Measurements from ENCODE around the gene CR1L.
"Not testable (repeated sequence)": the region's sequence is repeated elsewhere in the genome, so short reads cannot be mapped to it uniquely, and the experiment has no call there.

Gene CR1L

GRCh38 chr1:207702317-207702716 is 57.4 kb downstream of the CR1L start:
- no peaks in the 10 kb centered on the region for H3K4me1 ChIP-seq
- H3K9ac ChIP-seq, result no peak overlapping the region
- no peak overlapping the region for H3K4me3 ChIP-seq (ENCODE audit: low read depth, low read length)
- H3K4me2 ChIP-seq (ENCODE audit: low read length), result no peak overlapping the region
- no peaks in the 10 kb centered on the region for H3K27me3 ChIP-seq (ENCODE audit: control insufficient read depth, insufficient read depth, low read length)
- TF ChIP-seq CTCF (IDR thresholded peaks at IDR 0.05), result no peak
- no peaks in the 10 kb centered on the region for H3K36me3 ChIP-seq (ENCODE audit: control insufficient read depth, insufficient read depth, low read length)
- no peaks in the 10 kb centered on the region for H3K79me2 ChIP-seq
- no peaks in the 10 kb centered on the region for H3K9me3 ChIP-seq (ENCODE audit: control insufficient read depth, low read length)
- H2AFZ ChIP-seq, result no peak overlapping the region
- H3K27ac ChIP-seq, result no peak overlapping the region

GRCh38 chr1:207703712-207704111 is 58.8 kb downstream of the CR1L start:
- no peak overlapping the region for H3K4me3 ChIP-seq (ENCODE audit: low read depth, low read length)

GRCh38 chr1:207708004-207708403 is 63.1 kb downstream of the CR1L start:
- not testable (repeated sequence) for H3K4me2 ChIP-seq (ENCODE audit: low read length); H3K27ac ChIP-seq; H3K79me2 ChIP-seq; H3K27me3 ChIP-seq (ENCODE audit: control insufficient read depth, insufficient read depth, low read length); H3K4me3 ChIP-seq (ENCODE audit: low read depth, low read length); H3K36me3 ChIP-seq (ENCODE audit: control insufficient read depth, insufficient read depth, low read length); H3K4me1 ChIP-seq; H2AFZ ChIP-seq; H3K9me3 ChIP-seq (ENCODE audit: control insufficient read depth, low read length); H3K9ac ChIP-seq

More at GRCh38 chr1:207703712-207704111, 58.8 kb downstream of the CR1L start:
- no peaks in the 10 kb centered on the region for H3K79me2 ChIP-seq
- H2AFZ ChIP-seq, result no peak overlapping the region
- H3K27me3 ChIP-seq (ENCODE audit: control insufficient read depth, insufficient read depth, low read length), result no peaks in the 10 kb centered on the region
- no peaks in the 10 kb centered on the region for H3K4me1 ChIP-seq
- no peak overlapping the region for H3K4me2 ChIP-seq (ENCODE audit: low read length)
- H3K9me3 ChIP-seq (ENCODE audit: control insufficient read depth, low read length), result no peaks in the 10 kb centered on the region
- TF ChIP-seq CTCF (IDR thresholded peaks at IDR 0.05), result no peak
- no peak overlapping the region for H3K9ac ChIP-seq
- H3K36me3 ChIP-seq (ENCODE audit: control insufficient read depth, insufficient read depth, low read length), result no peaks in the 10 kb centered on the region
- no peak overlapping the region for H3K27ac ChIP-seq

- no peak overlapping the region for H2AFZ ChIP-seq
- no peak overlapping the region for H3K27ac ChIP-seq
- no peaks in the 10 kb centered on the region for H3K36me3 ChIP-seq (ENCODE audit: control insufficient read depth, insufficient read depth, low read length)
- H3K4me2 ChIP-seq (ENCODE audit: low read length), result no peak overlapping the region
- H3K27me3 ChIP-seq (ENCODE audit: control insufficient read depth, insufficient read depth, low read length), result no peaks in the 10 kb centered on the region
- H3K9me3 ChIP-seq (ENCODE audit: control insufficient read depth, low read length), result no peaks in the 10 kb centered on the region
- H3K9ac ChIP-seq, result no peak overlapping the region
- H3K79me2 ChIP-seq, result no peaks in the 10 kb centered on the region
- H3K4me1 ChIP-seq, result no peaks in the 10 kb centered on the region
- H3K4me3 ChIP-seq (ENCODE audit: low read depth, low read length), result no peak overlapping the region
- TF ChIP-seq CTCF (IDR thresholded peaks at IDR 0.05), result no peak
These were observed 66.4 kb downstream of the CR1L start for GRCh38 chr1:207711285-207711684.

GRCh38 chr1:207712701-207713100 is 67.8 kb downstream of the CR1L start:
- H3K9me3 ChIP-seq (ENCODE audit: control insufficient read depth, low read length); H2AFZ ChIP-seq; H3K4me3 ChIP-seq (ENCODE audit: low read depth, low read length); H3K27ac ChIP-seq; H3K79me2 ChIP-seq; H3K4me1 ChIP-seq; H3K27me3 ChIP-seq (ENCODE audit: control insufficient read depth, insufficient read depth, low read length); H3K4me2 ChIP-seq (ENCODE audit: low read length); H3K36me3 ChIP-seq (ENCODE audit: control insufficient read depth, insufficient read depth, low read length); H3K9ac ChIP-seq: not testable (repeated sequence)

- H2AFZ ChIP-seq, result no peak overlapping the region
- no peak for TF ChIP-seq CTCF (IDR thresholded peaks at IDR 0.05)
- no peaks in the 10 kb centered on the region for H3K9me3 ChIP-seq (ENCODE audit: control insufficient read depth, low read length)
- no peaks in the 10 kb centered on the region for H3K27me3 ChIP-seq (ENCODE audit: control insufficient read depth, insufficient read depth, low read length)
- H3K4me3 ChIP-seq (ENCODE audit: low read depth, low read length), result no peak overlapping the region
- H3K79me2 ChIP-seq, result no peaks in the 10 kb centered on the region
- H3K36me3 ChIP-seq (ENCODE audit: control insufficient read depth, insufficient read depth, low read length), result no peaks in the 10 kb centered on the region
- H3K4me1 ChIP-seq, result no peaks in the 10 kb centered on the region
- no peak overlapping the region for H3K4me2 ChIP-seq (ENCODE audit: low read length)
- H3K9ac ChIP-seq, result no peak overlapping the region
- H3K27ac ChIP-seq, result no peak overlapping the region
These were observed 68.6 kb downstream of the CR1L start for GRCh38 chr1:207713529-207713928.

Measured in parathyroid adenoma (tissue), 2 donors.